H9 (cell line): ENCODE data around the gene CDH5. TPM values are rescaled to one million over a fixed set of nuclear protein-coding genes. Genes with fewer than 3 reads are reported as not detected.

Experiments used
- DNase-seq: peaks from one replicate; pipeline ENCODE4 v3.0.0-alpha.2; 2017
- H2AFZ ChIP-seq: one replicate; pipeline ENCODE4 v1.6.1; 2013; ENCODE audit warnings: mild to moderate bottlenecking, low read length, control low read depth, moderate library complexity
- H2AK5ac ChIP-seq: 2 replicates; pipeline ENCODE4 v1.6.1; 2013; ENCODE audit warnings: low read length, control low read depth, mixed read lengths; ENCODE audit not compliant: insufficient read length
- H2BK120ac ChIP-seq: one replicate; pipeline ENCODE4 v1.6.1; 2013; ENCODE audit warnings: low read depth, mild to moderate bottlenecking, low read length, control low read depth, inconsistent platforms; ENCODE audit not compliant: poor library complexity, severe bottlenecking
- H2BK12ac ChIP-seq: 2 replicates; pipeline ENCODE4 v1.6.1; 2013; ENCODE audit warnings: low read length, control low read depth, mixed read lengths, low read depth; ENCODE audit not compliant: insufficient read length
- H2BK15ac ChIP-seq: 2 replicates; pipeline ENCODE4 v1.6.1; 2013; ENCODE audit warnings: low read depth, low read length, control low read depth
- H2BK20ac ChIP-seq: one replicate; pipeline ENCODE4 v1.6.1; 2013; ENCODE audit warnings: low read depth, mild to moderate bottlenecking, low read length, control low read depth, inconsistent platforms; ENCODE audit not compliant: poor library complexity, severe bottlenecking
- H2BK5ac ChIP-seq: 2 replicates; pipeline ENCODE4 v1.6.1; 2013; ENCODE audit warnings: low read length, control low read depth, mixed read lengths; ENCODE audit not compliant: insufficient read length
- H3K14ac ChIP-seq: 2 replicates; pipeline ENCODE4 v1.6.1; 2013; ENCODE audit warnings: low read length, control low read depth; ENCODE audit not compliant: insufficient read depth
- H3K18ac ChIP-seq: 2 replicates; pipeline ENCODE4 v1.6.1; 2013; ENCODE audit warnings: low read depth, mild to moderate bottlenecking, mixed read lengths, low read length, control low read depth; ENCODE audit not compliant: insufficient read length
- H3K23ac ChIP-seq: 2 replicates; pipeline ENCODE4 v1.6.1; 2013; ENCODE audit warnings: low read length, control low read depth, mixed read lengths, low read depth; ENCODE audit not compliant: insufficient read length
- H3K23me2 ChIP-seq: 2 replicates; pipeline ENCODE4 v1.6.1; 2013; ENCODE audit warnings: low read depth, mild to moderate bottlenecking, mixed read lengths, low read length, control low read depth; ENCODE audit not compliant: insufficient read length, poor library complexity, severe bottlenecking
- H3K27ac ChIP-seq: 2 replicates; pipeline ENCODE4 v1.5.1; 2013; ENCODE audit warnings: low read length, control low read depth, mixed read lengths, low read depth; ENCODE audit not compliant: insufficient read length
- H3K27me3 ChIP-seq: 2 replicates; pipeline ENCODE4 v1.6.1; 2013; ENCODE audit warnings: low read length, control low read depth, inconsistent platforms; ENCODE audit not compliant: insufficient read depth
- H3K4ac ChIP-seq: 2 replicates; pipeline ENCODE4 v1.6.1; 2013; ENCODE audit warnings: low read depth, mild to moderate bottlenecking, control low read depth, inconsistent platforms, low read length, moderate library complexity
- H3K4me1 ChIP-seq: 2 replicates; pipeline ENCODE4 v1.6.1; 2013; ENCODE audit warnings: low read length, control low read depth, inconsistent platforms; ENCODE audit not compliant: insufficient read depth
- H3K4me2 ChIP-seq: 2 replicates; pipeline ENCODE4 v1.6.1; 2013; ENCODE audit warnings: low read length, control low read depth, mixed read lengths; ENCODE audit not compliant: insufficient read length, insufficient read depth
- H3K56ac ChIP-seq: 2 replicates; pipeline ENCODE4 v1.6.1; 2013; ENCODE audit warnings: low read depth, mild to moderate bottlenecking, mixed read lengths, low read length, control low read depth; ENCODE audit not compliant: insufficient read length
- H3K79me1 ChIP-seq: 2 replicates; pipeline ENCODE4 v1.6.1; 2013; ENCODE audit warnings: low read depth, mild to moderate bottlenecking, moderate library complexity, low read length, control low read depth, inconsistent platforms; ENCODE audit not compliant: insufficient read depth, poor library complexity, severe bottlenecking
- H3K79me2 ChIP-seq: 2 replicates; pipeline ENCODE4 v1.6.1; 2013; ENCODE audit warnings: low read length, control low read depth, inconsistent platforms; ENCODE audit not compliant: insufficient read depth
- H3K9ac ChIP-seq: 2 replicates; pipeline ENCODE4 v1.6.1; 2013; ENCODE audit warnings: low read length, control low read depth, mixed read lengths; ENCODE audit not compliant: insufficient read length; ENCODE audit errors: extremely low read depth
- H3K9me3 ChIP-seq: one replicate; pipeline ENCODE4 v1.6.1; 2013; ENCODE audit warnings: low read depth, low read length, inconsistent platforms; ENCODE audit not compliant: control insufficient read depth
- H3T11ph ChIP-seq: one replicate; pipeline ENCODE4 v1.6.1; 2013; ENCODE audit warnings: mild to moderate bottlenecking, low read length, control low read depth, inconsistent platforms
- H4K20me1 ChIP-seq: one replicate; pipeline ENCODE4 v1.6.1; 2013; ENCODE audit not compliant: control insufficient read depth, insufficient read length, insufficient read depth
- H4K5ac ChIP-seq: 2 replicates; pipeline ENCODE4 v1.6.1; 2013; ENCODE audit warnings: low read depth, mild to moderate bottlenecking, mixed read lengths, low read length, control low read depth; ENCODE audit not compliant: insufficient read length
- H4K8ac ChIP-seq: replicated peaks from 2 replicates; pipeline ENCODE4 v1.6.1; 2013; ENCODE audit warnings: low read length, control low read depth, mixed read lengths, low read depth; ENCODE audit not compliant: insufficient read length
- H4K91ac ChIP-seq: 2 replicates; pipeline ENCODE4 v1.6.1; 2013; ENCODE audit warnings: low read depth, mild to moderate bottlenecking, moderate library complexity, mixed read lengths, low read length, control low read depth; ENCODE audit not compliant: insufficient read length
- H3K27ac Mint-ChIP-seq, 3 experiments: 2 replicates in 2 of 3; 3 replicates in 1 of 3; pipeline ENCODE4 v1.8.0; 2020 to 2021; ENCODE audit warnings: mixed read lengths in 3 of 3, mild to moderate bottlenecking in 1 of 3, moderate library complexity in 1 of 3
- H3K27me3 Mint-ChIP-seq: 2 replicates; pipeline ENCODE4 v1.8.0; 2021; ENCODE audit warnings: low read depth, mild to moderate bottlenecking, moderate library complexity, mixed read lengths
- H3K36me3 Mint-ChIP-seq, 3 experiments: 2 replicates in 2 of 3; 3 replicates in 1 of 3; pipeline ENCODE4 v1.8.0; 2020 to 2021; ENCODE audit warnings: low read depth in 3 of 3, mixed read lengths in 3 of 3; ENCODE audit not compliant: insufficient read depth in 1 of 3
- H3K4me1 Mint-ChIP-seq, 2 experiments: 2 replicates each; pipeline ENCODE4 v1.8.0; 2020; ENCODE audit warnings: mixed read lengths in 2 of 2
- H3K4me3 Mint-ChIP-seq, 2 experiments: 2 replicates in 1 of 2; 3 replicates in 1 of 2; pipeline ENCODE4 v1.8.0; 2020 to 2021; ENCODE audit warnings: mild to moderate bottlenecking in 2 of 2, mixed read lengths in 2 of 2, moderate library complexity in 1 of 2
- H3K9me3 Mint-ChIP-seq, 2 experiments: 2 replicates in 1 of 2; 3 replicates in 1 of 2; pipeline ENCODE4 v1.8.0; 2020; ENCODE audit warnings: mild to moderate bottlenecking in 2 of 2, mixed read lengths in 2 of 2, moderate library complexity in 1 of 2
- CTCF ChIP-seq: fragments of 200-600 bp; sonication (generic); conservative IDR thresholded peaks from 3 replicates; pipeline ENCODE4 v1.8.0; 2021; ENCODE audit warnings: antibody characterized with exemption, mild to moderate bottlenecking
- WGBS: extraction: QIAGEN DNeasy Blood & Tissue Kit; methylation state at CpG from one replicate; pipeline ENCODE4 v1.1.7; 2013; ENCODE audit warnings: missing lambda C conversion rate, low lambda C conversion rate, mixed read lengths; ENCODE audit not compliant: insufficient read length; ENCODE audit errors: extremely low coverage; 5-methylcytosine and 5-hydroxymethylcytosine counted together
- total RNA-seq: library from RNA; stranded (reverse); gene quantifications from 2 replicates; pipeline ENCODE4 v1.2.1, GENCODE V29; 2021

CDH5 gene
- total RNA-seq, 1 experiment from 2014 or later: 0.20 TPM

GRCh38 chr16:66367968-66368891 lies 1.7 kb downstream of the CDH5 start:
- Mint-ChIP-seq H3K9me3 (no peaks in the 10 kb centered on the region), H3K27ac (peak overlapping the region; percentile 37 to 78 (median 67); a peak in 6 of 7 replicates), H3K36me3 (no peaks in the 10 kb centered on the region), H3K4me1 (peaks cover 44 to 49% of the 10 kb centered on the region in 2 experiments), H3K4me3 (no peak overlapping the region), H3K27me3 (peaks cover 13% of the 10 kb centered on the region)
- Histone ChIP-seq H2BK5ac (no peak overlapping the region), H3K4ac (no peak overlapping the region), H2BK20ac (no peak overlapping the region), H4K20me1 (no peaks in the 10 kb centered on the region), H2AK5ac (no peak overlapping the region), H3K4me1 (peaks cover 4% of the 10 kb centered on the region; the same call in 1 of the 2 replicates), H2BK120ac (no peak overlapping the region), H3K56ac (no peak overlapping the region), H3K23ac (no peak overlapping the region), H3K79me1 (no peaks in the 10 kb centered on the region), H3K27me3 (no peaks in the 10 kb centered on the region), H2BK12ac (no peak overlapping the region), H3K9me3 (no peaks in the 10 kb centered on the region), H2BK15ac (no peak overlapping the region), H3K23me2 (no peaks in the 10 kb centered on the region), H4K5ac (peak overlapping the region; percentile 34), H3K9ac (peak overlapping the region; percentile 18), H3K27ac (no peak overlapping the region), H3K4me2 (no peak overlapping the region), H4K91ac (no peak overlapping the region), H3T11ph (no peak overlapping the region), H3K14ac (peak overlapping the region; percentile 24; the same call in 1 of the 2 replicates), H3K79me2 (no peaks in the 10 kb centered on the region), H4K8ac (no peak overlapping the region), H3K18ac (peak overlapping the region; percentile 55), H2AFZ (no peak overlapping the region)
- peak; percentile 56 for DNase-seq
- WGBS: no CpG with 5 or more reads among the region's 11 CpGs
- TF ChIP-seq CTCF: no peak
